Measurements from ENCODE around the gene RAB11FIP5.

The RAB11FIP5 gene

DNA sequence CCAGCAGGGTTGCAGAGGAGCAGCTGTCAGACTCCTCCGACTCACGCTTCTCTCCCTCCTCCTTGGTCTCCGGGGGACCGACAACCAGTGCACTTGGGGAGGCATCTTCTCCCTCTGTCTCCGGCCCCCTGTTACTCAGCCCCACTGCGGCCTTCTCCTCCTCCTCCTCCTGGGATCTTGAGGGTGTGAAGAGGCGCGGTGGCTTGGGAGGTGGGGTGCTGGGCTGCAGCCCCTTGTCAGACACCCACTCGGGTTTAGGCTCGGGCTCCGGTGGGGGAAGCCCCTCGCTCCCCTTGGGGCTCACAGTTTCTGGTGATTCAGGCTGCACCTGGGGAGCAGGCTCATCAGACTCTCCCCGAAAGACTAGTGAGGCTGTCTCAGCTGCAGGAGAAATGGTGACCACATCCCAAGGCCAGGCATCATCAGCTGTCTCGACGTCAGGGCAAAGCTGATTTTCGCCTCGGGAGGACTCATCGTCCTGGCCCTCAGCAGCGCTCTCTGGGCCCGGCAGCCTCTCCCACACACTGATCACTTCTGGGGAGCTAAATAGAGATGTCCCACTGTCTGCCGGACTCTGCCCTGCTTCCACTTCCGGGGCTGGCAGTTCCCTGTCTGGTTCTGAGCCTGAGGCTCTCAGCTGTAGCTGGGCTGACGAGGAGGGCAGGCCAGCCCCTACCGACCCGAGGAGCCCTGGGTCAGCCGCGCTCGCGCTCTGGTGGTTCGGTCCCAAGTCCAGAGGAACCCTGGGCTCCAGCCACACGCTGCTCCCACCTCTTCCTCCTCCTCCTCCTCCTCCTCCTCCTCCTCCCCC lies 32.2 kb downstream of the RAB11FIP5 start:
- ChIA-PET POLR2A (no interaction called here), CTCF (interaction anchor here (0.7 to 5.5 kb wide), 3 partner anchors 8 to 97 kb away, joined by 3 to 27 read pairs (median 4); partner anchors contain the start of gene SFXN5)
- no peak for DNase-seq (ENCODE audit: extremely low spot score)
- TF ChIP-seq, protein P1, sequence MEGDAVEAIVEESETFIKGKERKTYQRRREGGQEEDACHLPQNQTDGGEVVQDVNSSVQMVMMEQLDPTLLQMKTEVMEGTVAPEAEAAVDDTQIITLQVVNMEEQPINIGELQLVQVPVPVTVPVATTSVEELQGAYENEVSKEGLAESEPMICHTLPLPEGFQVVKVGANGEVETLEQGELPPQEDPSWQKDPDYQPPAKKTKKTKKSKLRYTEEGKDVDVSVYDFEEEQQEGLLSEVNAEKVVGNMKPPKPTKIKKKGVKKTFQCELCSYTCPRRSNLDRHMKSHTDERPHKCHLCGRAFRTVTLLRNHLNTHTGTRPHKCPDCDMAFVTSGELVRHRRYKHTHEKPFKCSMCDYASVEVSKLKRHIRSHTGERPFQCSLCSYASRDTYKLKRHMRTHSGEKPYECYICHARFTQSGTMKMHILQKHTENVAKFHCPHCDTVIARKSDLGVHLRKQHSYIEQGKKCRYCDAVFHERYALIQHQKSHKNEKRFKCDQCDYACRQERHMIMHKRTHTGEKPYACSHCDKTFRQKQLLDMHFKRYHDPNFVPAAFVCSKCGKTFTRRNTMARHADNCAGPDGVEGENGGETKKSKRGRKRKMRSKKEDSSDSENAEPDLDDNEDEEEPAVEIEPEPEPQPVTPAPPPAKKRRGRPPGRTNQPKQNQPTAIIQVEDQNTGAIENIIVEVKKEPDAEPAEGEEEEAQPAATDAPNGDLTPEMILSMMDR (IDR thresholded peaks at IDR 0.05; ENCODE audit: control extremely low read depth, extremely low read depth, low read depth, missing control alignments), result no peak

DNA sequence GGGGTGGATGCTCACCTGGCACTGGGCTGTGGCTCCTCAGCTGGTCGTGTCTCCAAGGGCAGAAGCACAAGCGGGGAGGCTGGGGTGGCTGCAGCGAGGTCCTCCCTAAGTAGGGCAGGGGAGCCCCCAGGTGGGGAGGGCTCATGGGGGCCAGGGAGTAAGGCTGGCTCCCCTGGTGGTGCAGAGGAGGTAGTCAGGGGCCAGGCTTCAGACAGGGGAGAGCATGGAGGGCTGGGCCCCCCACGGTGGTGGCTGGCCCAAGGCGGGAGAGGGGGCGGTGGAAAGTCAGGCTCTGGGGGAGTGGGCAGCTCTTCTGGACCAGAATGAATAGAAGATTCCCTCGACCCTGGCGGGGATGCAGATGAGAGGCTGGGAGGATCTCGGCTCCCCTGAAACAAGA lies 33.1 kb downstream of the RAB11FIP5 start:
- POLR2A ChIA-PET, result no interaction called here
- TF ChIP-seq, protein P1 (IDR thresholded peaks at IDR 0.05; ENCODE audit: control extremely low read depth, extremely low read depth, low read depth, missing control alignments), result no peak
- CTCF ChIA-PET, result interaction anchor here (0.7 to 5.5 kb wide), 3 partner anchors 9 to 98 kb away, joined by 3 to 27 read pairs (median 4); partner anchors contain the start of gene SFXN5

DNA sequence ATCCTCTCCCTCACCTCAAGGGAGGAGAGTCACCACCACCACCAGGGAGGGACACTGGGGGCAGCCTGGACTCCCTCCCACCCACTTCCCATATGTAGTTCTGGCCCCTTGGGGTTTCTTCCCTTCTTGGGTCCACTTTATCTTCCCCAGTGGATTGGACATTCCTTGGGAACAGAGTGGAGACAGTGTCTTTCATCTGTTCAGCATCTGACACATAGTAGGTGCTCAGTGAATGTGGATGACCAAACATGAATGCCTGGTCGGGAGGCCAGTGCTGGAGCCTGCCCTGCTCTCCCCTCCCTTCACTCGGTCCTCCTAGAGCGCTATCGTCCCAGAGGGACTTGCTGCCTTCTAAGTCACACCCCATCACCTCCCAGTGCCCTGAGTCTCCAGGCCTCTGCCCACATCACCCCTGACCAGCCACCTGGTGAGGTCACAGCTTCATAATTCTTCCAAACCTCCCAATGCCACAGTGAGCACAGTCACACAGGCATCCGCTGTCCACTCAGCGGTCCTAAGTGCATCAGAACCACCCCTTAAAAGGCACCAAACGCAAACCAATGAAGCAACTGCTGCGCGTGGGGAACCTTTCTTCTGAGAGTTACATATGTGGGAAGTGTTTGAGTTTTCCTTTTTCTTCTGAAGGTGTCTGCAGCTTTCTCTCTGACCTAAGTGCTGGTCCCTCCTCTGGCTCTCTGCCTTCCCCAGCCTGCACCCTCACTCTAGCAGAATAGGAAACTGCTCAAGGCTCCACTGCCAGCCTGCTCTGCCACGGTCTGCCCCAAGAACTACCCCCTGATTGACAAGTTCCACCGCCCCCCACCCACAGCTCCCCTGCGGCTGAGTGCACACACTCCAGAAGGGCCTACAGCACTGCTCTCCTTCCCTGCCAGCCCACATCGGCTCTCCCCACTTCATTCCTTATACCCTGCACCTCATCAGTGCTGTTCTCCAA lies 34.0 kb downstream of the RAB11FIP5 start:
- ChIA-PET CTCF (interaction anchor here (0.9 to 5.5 kb wide), 4 partner anchors 8 to 134 kb away, joined by 3 to 27 read pairs (median 6); partner anchors contain the start of gene SFXN5), POLR2A (no interaction called here)
- TF ChIP-seq, protein P1 (IDR thresholded peaks at IDR 0.05; ENCODE audit: control extremely low read depth, extremely low read depth, low read depth, missing control alignments), result no peak
- no peak for DNase-seq (ENCODE audit: extremely low spot score)

More for the DNA sequence above, 33.1 kb downstream of the RAB11FIP5 start:
- no peak for DNase-seq (ENCODE audit: extremely low spot score)

DNA sequence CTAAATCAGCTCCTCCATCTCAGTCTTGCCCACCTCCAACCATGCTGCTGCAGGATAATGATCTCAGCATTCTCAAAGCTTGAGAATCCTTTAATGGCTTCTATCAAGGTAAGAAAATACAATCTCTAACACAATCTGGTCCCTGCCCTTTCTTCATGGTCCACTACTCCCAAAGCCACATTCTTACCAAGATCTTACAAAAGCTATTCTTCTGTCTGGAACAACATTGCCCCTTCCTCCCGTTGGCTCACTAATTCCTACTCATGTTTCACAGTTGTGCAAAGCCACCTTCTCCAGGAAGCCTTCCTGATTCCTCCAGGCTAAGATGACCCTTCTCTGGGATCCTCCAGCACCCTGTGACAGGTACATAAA lies 35.3 kb downstream of the RAB11FIP5 start:
- CTCF ChIA-PET, result interaction anchor here (2.2 to 5.5 kb wide), 2 partner anchors 100 to 135 kb away, joined by 8 to 27 read pairs; no protein-coding TSS in a partner anchor
- TF ChIP-seq, protein P1 (IDR thresholded peaks at IDR 0.05; ENCODE audit: control extremely low read depth, extremely low read depth, low read depth, missing control alignments), result no peak
- no peak for DNase-seq (ENCODE audit: extremely low spot score)
- POLR2A ChIA-PET, result no interaction called here

DNA sequence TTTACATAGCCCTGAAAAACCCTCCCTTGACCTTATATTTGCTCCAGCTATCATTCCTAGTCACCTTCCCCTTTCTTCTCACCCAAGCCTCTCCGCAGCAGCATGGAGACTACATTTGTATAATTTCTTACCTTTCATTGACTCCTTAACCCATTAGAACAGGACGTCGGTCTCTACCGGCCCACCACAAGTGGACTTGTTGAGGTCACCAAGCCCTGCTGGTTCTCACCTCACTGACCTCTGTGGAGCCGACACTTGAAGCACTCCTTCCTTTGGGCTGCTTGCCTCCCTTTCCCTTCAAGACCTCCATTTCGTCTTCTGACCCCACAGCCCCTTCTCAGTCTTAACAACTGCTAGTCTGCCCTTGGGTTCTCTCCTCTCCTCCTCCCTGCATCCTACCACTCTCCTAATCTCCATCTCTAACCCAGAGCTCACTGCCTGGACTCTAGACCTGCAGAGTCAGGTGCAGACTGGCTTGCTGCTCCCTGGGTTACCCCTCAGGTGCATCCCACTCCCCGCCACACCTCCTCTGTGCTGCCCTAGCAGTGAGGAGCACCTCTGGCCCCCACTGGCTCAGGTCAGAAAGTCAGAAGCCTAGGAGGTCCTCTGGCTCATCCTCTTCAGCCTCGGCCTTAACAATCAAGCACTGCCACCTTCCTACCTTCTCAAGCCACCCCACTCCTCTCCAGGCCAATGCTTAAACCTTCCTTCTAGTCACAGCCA lies 35.9 kb downstream of the RAB11FIP5 start:
- DNase-seq (ENCODE audit: extremely low spot score), result no peak
- POLR2A ChIA-PET, result no interaction called here
- TF ChIP-seq, protein P1 (IDR thresholded peaks at IDR 0.05; ENCODE audit: control extremely low read depth, extremely low read depth, low read depth, missing control alignments), result no peak
- CTCF ChIA-PET, result interaction anchor here (2.2 to 5.5 kb wide), 2 partner anchors 100 to 136 kb away, joined by 8 to 27 read pairs; no protein-coding TSS in a partner anchor
